Ishikawa (cell line): ENCODE measurements around the gene SLC11A1.

Experiments used
- CEBPB ChIP-seq: IDR thresholded peaks from 2 replicates; pipeline ENCODE4 v1.6.1; 2012
- CREB1 ChIP-seq: IDR thresholded peaks from 2 replicates; pipeline ENCODE4 v1.6.1; 2012; ENCODE audit warnings: low read depth
- EP300 ChIP-seq: IDR thresholded peaks from 2 replicates; pipeline ENCODE4 v1.6.1; 2012; ENCODE audit warnings: borderline replicate concordance
- MAX ChIP-seq: IDR thresholded peaks from 2 replicates; pipeline ENCODE4 v1.6.1; 2012
- RAD21 ChIP-seq: IDR thresholded peaks from 2 replicates; pipeline ENCODE4 v1.6.1; 2012; ENCODE audit warnings: low read depth
- TEAD4 ChIP-seq: IDR thresholded peaks from 2 replicates; pipeline ENCODE4 v1.6.1; 2012

- TF ChIP-seq MAX (no peak), EP300 (no peak), CEBPB (no peak), CREB1 (no peak), RAD21 (no peak), TEAD4 (no peak)
Measured at GRCh38 chr2:218401890-218402289, 19.8 kb downstream of the SLC11A1 start.
